Measurements from ENCODE around the gene PGLYRP3.

Gene PGLYRP3, protein sequence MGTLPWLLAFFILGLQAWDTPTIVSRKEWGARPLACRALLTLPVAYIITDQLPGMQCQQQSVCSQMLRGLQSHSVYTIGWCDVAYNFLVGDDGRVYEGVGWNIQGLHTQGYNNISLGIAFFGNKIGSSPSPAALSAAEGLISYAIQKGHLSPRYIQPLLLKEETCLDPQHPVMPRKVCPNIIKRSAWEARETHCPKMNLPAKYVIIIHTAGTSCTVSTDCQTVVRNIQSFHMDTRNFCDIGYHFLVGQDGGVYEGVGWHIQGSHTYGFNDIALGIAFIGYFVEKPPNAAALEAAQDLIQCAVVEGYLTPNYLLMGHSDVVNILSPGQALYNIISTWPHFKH

DNA sequence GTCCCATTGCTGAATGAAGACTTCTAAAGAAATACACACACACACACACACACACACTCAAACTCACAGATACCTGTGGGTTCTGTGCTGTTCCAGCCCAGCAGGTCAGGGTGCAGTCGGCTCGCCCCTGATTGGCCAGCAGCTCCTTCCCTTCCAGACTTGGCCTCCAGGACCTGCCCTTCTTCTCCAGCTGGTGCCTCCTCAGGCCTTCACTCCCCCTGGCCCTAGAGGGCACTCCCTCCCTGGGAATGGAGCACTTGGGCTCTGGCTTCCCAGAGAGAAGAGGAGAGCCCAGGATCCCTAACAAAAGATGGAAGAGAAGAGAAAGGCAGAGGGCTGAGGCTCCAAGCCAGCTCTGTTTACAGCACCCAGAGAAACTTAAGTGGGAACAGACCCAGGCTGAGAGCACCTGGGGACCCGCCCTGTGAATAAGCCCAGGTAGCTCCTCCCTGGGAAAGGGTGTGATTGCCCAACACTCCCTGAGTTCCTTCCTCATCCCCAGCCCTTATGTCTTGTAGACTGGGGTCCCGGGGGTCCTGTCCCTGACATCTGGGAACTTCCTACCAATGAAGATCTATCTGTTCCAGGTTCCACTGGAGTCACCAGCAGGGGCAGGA, at the start of gene PGLYRP3:
TSS of gene PGLYRP3 (minus strand) at position 383 of the 617 bp plus-strand sequence. CDS start 2,287 bp downstream, outside the sequence.
- no peak for DNase-seq (ENCODE audit: low spot score)
- FAIRE-seq: no peak

DNA sequence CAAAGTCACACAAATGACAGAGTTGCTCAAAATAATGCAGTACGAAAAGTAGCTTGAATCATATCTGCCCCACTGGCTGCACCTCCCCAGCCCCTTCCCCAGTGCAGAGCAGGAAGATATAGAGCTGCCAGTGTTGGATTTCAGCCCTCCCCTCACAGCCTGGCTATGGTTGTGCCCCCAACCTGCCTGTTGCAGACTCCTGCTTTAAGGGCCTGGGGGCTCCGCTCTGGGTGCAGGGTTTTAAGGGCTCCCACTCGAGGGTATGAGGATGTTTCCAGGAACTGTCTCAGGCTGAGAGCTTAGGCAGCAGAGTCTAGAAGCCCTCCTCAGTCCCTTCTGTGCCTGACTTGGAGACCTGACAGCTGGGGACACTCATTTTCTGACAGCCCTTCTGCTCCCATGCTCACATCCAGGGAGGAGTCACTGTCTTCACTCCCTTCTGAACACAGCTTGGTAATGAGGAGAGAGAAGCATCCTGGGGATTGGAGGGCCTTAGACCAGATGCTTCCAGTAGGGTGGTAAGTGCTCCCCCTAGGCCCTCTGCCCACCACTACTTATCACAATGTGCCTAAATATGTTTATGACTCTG, 49.5 kb upstream of the PGLYRP3 start:
- DNase-seq (ENCODE audit: low spot score): no peak
- FAIRE-seq: no peak

DNA sequence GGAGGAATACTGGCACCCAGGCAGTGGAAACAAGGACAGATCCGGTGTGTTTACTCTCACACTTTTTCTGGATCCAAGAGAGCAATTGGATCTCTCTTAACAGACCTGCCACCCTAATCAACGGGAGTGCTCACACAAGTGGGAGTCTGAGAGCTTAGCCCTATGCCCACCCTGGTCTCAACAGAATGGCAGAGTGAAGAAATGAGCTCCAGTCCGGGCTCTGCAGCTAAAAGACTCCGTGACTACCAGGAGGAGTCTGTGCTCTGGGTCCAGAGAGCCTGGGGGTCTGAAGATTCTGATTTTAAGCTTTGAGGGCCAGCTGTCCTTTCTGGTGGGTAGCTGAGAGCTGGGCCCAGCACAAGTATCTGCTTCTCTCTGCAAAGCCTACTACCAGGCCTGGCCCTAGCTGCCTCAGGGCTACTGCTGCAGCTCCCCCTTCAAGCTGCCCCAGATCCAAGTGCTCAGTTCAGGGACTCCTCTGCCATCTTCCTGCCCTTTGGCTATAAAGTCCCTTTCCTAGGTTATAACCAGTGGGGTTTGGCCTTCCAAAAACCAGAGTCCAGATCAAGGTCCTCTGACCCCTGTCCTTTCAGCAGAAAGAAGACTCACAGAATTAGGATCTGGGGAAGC, 48.8 kb upstream of the PGLYRP3 start:
- DNase-seq (ENCODE audit: low spot score): no peak
- FAIRE-seq: no peak

DNA sequence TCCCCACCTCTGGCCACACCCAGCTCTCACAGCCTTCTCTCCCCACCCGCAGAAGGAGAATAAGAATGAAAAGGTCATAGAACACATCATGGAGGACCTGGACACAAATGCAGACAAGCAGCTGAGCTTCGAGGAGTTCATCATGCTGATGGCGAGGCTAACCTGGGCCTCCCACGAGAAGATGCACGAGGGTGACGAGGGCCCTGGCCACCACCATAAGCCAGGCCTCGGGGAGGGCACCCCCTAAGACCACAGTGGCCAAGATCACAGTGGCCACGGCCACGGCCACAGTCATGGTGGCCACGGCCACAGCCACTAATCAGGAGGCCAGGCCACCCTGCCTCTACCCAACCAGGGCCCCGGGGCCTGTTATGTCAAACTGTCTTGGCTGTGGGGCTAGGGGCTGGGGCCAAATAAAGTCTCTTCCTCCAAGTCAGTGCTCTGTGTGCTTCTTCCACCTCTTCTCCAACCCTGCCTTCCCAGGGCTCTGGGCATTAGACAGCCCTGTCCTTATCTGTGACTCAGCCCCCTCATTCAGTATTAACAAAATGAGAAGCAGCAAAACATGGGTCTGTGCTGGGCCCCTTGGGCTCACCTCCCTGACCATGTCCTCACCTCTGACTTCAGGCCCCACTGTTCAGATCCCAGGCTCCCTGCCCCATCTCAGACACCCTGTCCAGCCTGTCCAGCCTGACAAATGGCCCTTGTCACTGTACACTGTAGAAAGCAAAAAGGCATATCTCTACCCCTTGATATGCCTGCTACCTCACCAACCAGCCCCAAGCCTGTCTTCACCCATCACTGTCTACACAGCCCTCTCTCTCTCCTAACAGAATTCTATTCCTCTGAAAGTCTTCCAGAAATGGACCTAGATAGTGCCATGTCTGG, 48.1 kb upstream of the PGLYRP3 start:
- FAIRE-seq: no peak

DNA sequence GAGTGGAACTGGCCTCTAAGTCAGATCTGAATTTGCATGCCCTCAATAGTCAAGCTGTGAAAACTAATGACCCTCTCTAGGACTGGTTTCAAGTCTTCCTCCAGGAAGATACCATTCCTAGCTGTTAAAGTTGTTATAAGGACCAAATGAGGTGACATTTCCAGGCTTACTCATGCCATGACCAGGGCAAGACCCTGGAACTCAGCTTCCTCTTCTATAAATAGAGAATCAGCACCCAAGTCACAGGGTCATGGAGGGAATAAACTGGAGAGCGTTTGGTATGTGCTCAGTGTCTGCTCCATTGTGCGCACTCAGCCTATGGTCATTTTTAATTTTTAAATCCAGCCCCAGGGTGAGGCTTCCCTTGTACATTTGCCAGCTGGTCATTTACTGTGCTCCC, 47.4 kb upstream of the PGLYRP3 start:
- FAIRE-seq (no peak), DNase-seq (ENCODE audit: low spot score) (no peak)

More for the DNA sequence above, 48.1 kb upstream of the PGLYRP3 start:
- no peak for DNase-seq (ENCODE audit: low spot score)

DNA sequence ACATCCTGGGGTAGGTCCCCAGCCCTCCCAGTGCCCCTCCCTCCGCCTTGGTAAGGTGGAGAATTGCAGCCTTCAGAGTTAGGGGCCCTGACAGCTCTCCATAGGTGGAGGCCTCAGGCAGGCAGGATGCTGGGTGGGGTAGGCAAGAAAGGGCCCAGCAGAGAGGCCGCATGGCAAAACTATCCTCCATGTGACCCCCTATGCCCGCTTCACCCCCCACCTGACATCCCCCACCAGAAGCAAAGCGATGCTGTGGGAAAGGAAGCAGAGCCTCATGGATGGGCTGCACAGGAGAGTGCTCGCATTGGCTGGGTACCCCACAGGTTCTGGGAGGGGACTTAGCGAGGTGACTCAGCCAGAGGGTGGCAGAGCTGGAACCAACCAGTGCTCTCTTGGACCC, 46.5 kb upstream of the PGLYRP3 start:
- FAIRE-seq: no peak
- DNase-seq (ENCODE audit: low spot score): no peak

DNA sequence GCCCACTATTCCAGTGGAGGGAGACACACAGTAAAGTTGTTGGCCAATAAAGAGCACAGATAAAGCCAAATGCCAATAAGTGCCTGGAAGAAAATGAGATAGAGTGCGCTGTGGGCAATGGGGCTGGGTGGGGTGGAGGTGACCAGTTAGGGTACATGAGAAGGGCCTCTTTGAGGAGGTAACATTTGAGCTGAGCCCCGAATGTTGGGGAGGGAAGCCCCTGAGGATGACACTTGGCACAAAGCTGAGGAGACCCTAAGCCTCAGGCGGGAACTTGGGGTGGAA, 45.9 kb upstream of the PGLYRP3 start:
- FAIRE-seq: no peak
- no peak for DNase-seq (ENCODE audit: low spot score)

DNA sequence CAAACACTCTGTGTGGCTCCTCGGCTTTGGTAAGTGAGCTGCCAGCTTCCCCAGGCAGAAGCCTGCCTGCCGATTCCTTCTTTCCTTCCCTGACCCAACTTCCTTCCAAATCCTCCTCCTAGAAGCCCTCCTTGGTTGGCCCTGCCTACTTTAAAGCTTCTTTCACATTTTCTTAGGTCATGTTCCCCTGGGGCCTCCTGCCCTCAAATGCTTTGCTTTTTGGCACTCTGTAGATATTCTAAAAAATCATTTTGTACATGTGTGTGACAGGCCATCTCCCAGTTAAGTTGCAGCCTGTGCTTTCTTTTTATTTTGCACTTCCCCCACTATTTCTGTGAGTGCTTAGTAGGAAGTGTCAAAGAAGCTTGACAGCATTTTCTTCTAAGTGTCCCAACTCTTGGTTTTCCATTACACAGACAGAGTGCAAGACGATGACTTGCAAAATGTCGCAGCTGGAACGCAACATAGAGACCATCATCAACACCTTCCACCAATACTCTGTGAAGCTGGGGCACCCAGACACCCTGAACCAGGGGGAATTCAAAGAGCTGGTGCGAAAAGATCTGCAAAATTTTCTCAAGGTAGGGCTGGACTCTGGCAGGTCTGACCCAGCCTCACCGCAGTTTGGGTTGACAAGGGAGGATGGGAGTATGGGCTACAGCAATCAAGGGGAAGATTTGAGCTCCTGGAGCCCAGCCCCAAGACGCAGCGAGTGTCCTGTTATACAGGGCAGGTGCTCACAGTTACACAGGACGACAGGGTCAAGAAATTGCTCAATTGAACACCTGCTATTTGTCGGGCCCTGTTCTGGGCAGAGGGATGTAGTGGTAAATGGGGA, 45.3 kb upstream of the PGLYRP3 start, which contains the start of gene S100A9:
TSS of gene S100A9 (plus strand) at position 2 of the 838 bp plus-strand sequence. CDS start at position 432, 430 bp downstream.
- FAIRE-seq: no peak
- DNase-seq (ENCODE audit: low spot score): no peak

DNA sequence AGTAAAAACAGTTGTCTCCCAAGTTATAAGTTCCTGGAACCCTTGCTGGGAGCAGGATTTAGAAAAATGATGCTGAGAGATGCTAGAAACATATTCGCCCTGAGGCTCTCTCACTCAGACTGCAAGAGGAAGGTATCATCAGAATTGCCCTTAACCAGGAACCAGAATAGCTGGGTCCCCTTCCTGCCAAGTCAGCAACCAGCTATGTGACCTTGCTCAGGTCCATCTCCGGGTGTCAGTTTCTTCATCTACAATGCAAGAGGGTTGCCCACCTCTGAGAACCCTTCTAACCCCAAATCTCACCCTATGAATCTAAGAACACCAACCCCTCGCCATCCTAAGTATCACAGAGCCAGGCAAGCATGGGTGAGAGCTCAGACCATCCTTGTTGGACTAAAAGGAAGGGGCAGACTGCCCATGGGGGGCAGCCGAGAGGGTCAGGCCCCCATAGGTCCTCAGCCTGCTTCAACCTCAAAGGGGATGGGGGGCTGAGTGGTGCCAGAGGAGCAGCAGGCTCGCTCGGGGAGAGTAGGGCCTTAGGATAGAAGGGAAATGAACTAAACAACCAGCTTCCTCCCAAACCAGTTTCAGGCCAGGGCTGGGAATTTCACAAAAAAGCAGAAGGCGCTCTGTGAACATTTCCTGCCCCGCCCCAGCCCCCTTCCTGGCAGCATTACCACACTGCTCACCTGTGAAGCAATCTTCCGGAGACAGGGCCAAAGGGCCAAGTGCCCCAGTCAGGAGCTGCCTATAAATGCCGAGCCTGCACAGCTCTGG, 44.5 kb upstream of the PGLYRP3 start:
- no peak for FAIRE-seq
- no peak for DNase-seq (ENCODE audit: low spot score)

DNA sequence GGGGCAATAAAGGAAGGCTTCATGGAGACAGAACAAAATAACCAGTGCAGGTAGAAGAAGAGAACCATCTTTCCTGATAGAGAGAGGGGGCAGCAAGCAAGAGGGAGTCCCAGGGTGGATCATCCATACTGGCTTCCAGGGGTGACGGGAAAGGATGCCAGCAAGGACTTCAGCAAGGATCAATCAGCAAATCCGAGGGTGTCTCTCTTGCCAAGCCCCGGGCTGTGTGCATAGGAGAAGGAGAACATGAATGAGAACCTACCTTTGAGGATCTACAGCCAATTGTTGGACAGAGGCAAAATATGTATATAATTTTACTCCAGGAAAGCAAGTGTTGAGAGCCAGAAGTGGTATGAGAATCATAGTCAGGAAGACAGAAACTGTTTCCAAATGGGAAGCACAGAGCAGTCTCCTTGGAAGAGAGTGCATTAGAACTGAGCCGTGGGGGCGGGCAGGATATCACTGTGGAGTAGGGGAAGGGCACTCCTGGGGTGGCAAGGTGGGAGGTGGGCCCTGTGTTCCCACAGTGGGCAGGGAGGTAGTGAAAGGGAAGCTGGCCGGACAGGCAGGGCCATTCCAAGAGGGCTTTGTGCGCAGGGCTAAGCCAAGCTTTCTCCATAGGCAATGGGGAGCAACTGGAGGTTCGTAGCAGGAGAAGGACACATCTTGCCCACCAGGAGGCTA, 43.8 kb upstream of the PGLYRP3 start:
- no peak for DNase-seq (ENCODE audit: low spot score)
- no peak for FAIRE-seq

DNA sequence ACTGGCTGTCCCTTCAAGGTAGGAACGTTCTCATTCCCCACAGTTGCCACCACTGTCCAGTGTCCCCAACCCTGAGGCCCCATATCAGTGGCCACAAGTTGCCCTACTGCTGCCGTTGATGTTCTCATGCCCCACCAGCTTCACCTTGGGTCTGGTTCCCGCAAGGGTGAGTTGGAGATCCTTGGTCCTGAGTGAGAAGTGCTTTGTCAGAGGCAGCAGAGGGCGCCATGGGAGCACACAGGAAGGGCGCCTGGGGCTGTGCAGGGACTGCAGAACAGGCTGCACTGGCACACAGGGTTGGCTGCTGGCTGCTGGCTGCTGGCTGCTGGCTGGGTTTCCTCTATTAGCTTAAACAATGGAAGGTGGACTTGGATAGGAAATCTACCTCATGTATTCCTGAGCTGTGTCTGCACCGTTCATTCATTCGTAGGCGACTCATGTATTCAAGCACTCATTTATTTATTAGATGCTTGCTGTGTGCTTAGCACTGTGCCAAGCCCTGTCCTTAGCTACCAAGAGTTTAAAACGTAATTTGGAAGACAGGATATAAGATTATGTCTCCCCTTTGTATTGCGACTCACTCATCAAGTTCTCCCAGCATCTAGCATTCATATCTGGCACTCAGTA, 42.8 kb upstream of the PGLYRP3 start:
- no peak for FAIRE-seq

DNA sequence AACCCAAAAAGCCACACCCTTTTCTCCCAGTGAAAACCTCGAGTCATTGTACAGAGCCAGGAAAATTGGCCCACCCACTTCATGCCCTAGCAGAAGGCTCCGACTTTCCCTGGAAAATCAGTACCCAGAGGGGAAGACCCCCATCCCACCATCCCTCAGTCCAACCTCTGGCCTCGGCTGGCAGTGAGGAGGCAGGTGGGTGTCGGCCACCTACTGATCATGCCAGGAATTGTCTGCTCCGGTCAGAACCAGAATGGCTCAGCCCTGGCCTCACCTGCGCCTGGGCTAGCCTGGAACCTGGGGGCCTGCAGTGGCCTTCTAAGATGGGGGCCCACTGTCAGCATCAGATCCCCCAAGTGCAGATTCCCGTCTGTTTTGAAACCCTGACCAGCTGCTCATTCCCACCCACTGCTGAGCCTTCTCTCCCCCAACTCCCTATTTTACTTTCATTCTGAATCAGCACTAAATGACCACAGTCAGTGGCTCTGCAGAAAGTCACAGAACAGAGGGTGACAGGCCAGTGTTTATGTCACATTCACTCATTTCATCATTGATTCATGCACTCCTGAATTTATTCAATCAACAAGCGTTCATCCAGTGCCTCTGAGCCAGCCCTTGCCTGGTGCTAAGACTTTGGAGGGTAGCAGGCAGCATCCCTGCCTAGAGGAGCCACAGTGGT, 41.9 kb upstream of the PGLYRP3 start:
- FAIRE-seq (no peak), DNase-seq (ENCODE audit: low spot score) (no peak)

More for the DNA sequence above, 42.8 kb upstream of the PGLYRP3 start:
- peak; percentile 37 for DNase-seq (ENCODE audit: low spot score)

DNA sequence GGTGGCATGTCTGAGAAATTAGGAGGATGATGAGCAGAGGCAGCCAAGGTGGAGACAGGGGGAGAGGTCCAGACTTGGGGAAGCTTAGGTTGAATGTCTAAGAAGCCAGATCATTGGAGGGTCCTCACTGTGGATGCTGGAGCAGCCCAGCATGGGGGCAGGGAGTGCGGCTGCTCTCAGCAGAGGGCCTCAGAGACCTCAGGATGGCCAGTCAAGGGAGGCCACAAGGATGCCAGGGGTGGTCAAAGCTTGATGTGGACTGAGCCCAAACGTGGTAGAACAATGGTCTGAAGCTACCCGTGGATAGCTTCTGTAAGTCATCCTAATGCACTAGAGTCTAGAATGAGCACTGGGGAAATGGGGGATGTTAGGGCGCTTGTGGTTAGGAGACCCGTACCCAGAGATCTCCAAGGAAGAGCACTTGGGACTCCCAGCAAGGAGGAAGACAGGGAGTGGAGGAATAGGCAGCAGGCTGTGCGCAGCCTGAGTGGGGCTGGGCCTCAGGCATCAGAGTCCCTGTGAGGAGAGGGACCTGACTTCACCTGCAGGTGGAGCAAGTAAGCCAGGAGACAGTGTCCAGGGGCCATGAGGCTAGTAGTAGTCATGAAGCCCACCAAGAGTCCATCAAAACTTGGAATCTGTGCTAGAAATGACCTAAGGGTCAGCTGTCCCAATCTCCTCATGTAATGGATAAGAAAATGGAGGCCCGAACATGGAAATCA, 40.6 kb upstream of the PGLYRP3 start:
- no peak for FAIRE-seq
- DNase-seq (ENCODE audit: low spot score): no peak

DNA sequence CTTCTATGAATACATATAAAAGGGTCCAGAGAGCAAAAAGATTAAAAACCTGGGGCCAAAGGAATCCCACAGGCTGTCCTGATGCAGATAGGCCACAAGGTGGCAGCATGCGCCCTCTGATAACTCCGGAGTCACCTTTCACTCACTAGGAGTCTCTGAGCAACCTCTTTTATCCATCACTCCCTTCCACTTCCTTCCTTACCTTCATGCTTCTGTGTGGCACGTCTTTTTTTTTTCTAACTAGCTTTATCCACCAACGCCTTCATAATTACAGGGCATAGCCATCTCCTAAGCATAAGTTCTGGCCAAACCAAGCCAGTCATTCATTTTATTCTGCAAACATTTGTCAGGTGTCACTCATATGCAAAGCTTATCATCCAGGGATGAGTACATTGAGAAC, 39.8 kb upstream of the PGLYRP3 start:
- DNase-seq (ENCODE audit: low spot score): peak; percentile 60
- FAIRE-seq: peak; percentile 50

DNA sequence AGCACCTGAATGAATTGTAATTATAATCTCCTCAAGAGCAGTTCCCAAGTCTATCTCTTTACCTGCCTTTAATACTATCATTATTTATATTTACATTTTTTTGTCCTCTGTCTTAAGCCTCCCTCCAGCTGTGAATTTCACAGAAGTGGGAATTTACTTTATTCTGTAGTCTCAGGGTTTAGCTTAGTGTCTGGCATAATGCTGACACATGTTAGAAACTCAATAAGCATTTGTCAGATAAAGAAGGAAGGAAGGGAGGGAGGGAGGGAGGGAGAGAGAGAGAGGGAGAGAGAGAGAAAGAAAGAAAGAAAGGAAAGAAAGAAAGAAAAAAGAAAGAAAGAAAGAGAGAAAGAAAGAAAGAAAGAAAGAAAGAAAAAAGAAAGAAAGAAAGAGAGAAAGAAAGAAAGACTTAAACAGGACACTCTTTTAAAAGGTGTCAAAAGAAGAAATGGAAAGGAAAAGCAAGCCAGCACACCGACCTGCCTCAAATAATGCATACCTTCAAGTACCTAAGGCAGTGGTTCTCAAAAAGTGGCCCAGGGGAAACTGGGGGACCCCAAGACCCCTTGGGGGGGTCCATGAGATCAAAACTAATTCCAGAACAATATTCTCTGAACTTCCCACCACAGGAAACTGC, 37.7 kb upstream of the PGLYRP3 start:
- DNase-seq (ENCODE audit: low spot score): no peak
- no peak for FAIRE-seq

DNA sequence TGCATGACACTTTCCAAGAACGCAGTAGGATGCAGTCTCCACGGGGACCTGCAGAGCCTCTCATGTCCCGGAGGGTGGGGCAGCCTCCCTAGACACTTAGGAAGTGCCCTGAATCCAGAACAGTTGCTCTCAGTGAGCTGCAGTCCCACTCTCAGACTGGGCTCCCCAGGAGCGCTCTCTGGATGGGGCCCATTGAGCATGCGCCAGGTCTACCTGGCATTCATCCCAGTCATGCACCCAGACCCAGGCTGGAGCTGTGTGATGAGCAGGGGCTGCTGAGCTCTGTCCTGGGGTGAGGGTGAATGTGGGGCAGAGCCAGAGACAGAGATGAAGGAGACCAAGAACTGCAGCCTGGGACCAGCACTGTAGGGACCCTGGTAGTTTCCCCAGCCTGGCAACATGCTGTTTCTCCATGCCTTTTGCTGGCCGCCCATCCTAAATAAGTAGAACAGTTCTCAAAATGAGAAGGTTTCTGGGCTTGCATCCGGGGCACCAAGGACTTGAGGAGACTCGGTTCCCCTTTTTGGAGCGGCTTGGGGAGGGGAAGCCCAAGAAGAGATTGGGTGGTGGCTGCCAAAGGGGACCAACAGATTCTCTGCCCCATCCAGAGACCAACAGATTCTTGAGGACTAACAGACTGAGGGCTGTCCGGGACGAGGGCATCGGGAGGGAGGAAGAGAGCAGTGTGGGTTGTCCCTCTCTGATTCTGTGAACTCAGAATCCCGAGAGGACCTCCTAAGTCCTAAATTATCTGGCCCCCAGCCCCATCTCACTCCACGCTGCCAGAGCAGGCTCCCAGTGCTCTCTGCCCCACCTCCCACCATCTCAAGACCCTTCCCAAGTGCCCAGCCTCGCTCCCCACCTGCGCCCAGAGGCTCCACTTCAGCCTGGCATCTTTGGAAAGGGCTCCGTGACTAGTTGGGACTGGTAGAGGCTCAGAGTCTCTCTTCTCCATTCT, 36.9 kb upstream of the PGLYRP3 start:
- DNase-seq (ENCODE audit: low spot score): no peak
- FAIRE-seq: no peak

All from RCC 7860 (cell line).